Measurements from ENCODE around the gene BPIFB3.

DNA sequence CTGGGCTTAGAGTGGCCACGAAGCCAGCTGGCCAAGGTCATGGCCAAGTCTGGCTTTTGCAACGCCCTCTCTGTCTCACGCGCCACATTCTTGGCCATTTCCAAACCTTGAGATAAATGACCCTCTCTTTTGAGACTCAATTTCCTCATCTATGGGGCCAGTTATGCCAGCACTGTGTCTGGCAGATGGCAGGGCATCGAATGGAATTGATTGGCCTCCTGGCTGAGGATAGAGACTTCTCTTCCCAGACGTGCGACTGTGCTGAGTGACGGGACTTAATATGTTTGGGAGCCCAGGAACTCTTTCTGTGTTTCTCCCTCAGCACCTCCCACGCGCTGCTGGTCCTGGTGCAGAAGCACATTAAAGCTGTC is 38.6 kb upstream of the BPIFB3 start:
- TF ChIP-seq CTCF (IDR thresholded peaks at IDR 0.05): no peak
- TF ChIP-seq POLR2A (IDR thresholded peaks at IDR 0.05): no peak

Data from thyroid gland (tissue), 4 donors.